ENCODE data around the gene ANKRD11. TPM values are rescaled to one million over a fixed set of nuclear protein-coding genes. Genes with fewer than 3 reads are reported as not detected.

The ANKRD11 gene
- total and polyA plus RNA-seq, 8 donors: 90.7 to 123 (median 98.4) TPM

DNA sequence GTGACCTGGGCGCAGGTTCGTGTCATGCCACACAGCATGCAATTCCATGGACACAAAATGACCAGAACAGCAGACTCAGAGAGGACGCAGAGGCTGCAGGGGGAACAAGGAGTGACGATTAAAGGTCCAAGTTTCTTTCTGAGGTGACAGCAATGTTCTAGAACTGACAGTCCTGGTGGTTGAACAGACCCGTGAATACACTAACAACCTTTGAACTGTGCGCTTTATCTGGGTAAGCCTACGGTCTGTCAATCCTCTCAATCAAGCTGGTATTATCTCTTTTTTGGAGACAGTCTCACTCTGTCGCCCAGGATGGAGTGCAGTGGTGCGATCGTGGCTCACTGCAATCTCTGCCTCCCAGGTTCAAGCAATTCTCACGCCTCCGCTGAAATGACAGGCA lies 138.7 kb downstream of the ANKRD11 start:
- H3K4me1 ChIP-seq: peaks cover 4 to 64% of the 10 kb centered on the region in 2 donors
- ATAC-seq (no peak), DNase-seq (no peak)
- no peaks in the 10 kb centered on the region for H3K27me3 ChIP-seq
- no peaks in the 10 kb centered on the region for H3K9me3 ChIP-seq
- no peak overlapping the region for H3K4me3 ChIP-seq
- H3K36me3 ChIP-seq: peaks cover 0 to 3% of the 10 kb centered on the region in 2 donors
- no peak overlapping the region for H3K27ac ChIP-seq
- intact Hi-C loops (cut with DNase I): no loop called here
- no peak for TF ChIP-seq CTCF (IDR thresholded peaks at IDR 0.05)

DNA sequence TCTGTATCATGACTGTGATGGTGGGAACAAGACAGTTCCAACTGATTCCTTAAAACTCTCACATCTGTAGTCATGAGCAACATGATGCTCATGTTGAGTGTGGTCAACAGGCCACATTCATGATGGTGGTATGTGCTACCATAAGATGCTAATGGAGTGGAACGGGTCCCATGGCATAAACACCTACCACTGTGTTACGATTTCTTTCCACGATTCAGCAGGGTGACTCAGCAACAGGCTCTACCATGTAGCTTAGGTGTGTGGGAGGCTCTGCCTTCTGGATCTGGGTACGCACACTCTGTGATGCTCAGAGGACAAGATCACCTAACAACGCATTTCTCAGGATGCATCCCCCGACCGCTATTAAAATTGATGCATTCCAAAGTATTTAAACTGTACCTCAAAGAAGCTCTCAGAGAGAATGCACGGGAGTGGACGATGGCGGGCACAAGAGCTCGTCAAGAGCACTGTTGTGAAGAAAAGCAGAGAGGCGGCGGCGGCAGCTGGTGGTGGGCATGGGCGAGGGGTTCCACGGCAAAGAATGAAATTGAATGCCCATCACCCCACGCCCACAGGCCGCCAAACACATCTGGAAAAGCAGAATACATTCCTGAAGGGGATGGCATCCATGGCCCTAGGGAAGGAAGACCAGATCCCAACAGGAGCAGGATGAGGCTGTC lies 139.5 kb downstream of the ANKRD11 start:
- Histone ChIP-seq H3K4me1 (peaks cover 4 to 64% of the 10 kb centered on the region in 2 donors), H3K27me3 (no peaks in the 10 kb centered on the region), H3K27ac (no peak overlapping the region), H3K36me3 (peaks cover 0 to 3% of the 10 kb centered on the region in 2 donors), H3K9me3 (no peaks in the 10 kb centered on the region), H3K4me3 (no peak overlapping the region)
- TF ChIP-seq CTCF (IDR thresholded peaks at IDR 0.05): no peak
- ATAC-seq: no peak
- intact Hi-C loops (cut with DNase I): no loop called here
- DNase-seq: no peak

- peaks cover 8 to 65% of the 10 kb centered on the region in 2 donors for H3K4me1 ChIP-seq
- no peaks in the 10 kb centered on the region for H3K27me3 ChIP-seq
- ATAC-seq (no peak), DNase-seq (no peak)
- H3K36me3 ChIP-seq: peaks cover 0 to 3% of the 10 kb centered on the region in 2 donors
- TF ChIP-seq CTCF (IDR thresholded peaks at IDR 0.05): no peak
- intact Hi-C loops (cut with DNase I): no loop called here
- H3K9me3 ChIP-seq: no peaks in the 10 kb centered on the region
- H3K4me3 ChIP-seq: no peak overlapping the region
- no peak overlapping the region for H3K27ac ChIP-seq
Observed at GRCh38 chr16:89349947-89350633, 140.3 kb downstream of the ANKRD11 start.

- intact Hi-C loops (cut with DNase I): no loop called here
- ATAC-seq: no peak
Observed at GRCh38 chr16:89347807-89348206, 142.6 kb downstream of the ANKRD11 start.

More at GRCh38 chr16:89347807-89348206, 142.6 kb downstream of the ANKRD11 start:
- peaks cover 11 to 57% of the 10 kb centered on the region in 2 donors for H3K4me1 ChIP-seq
- H3K27me3 ChIP-seq: no peaks in the 10 kb centered on the region
- H3K4me3 ChIP-seq: no peak overlapping the region
- TF ChIP-seq CTCF (IDR thresholded peaks at IDR 0.05): no peak
- peaks cover 0 to 3% of the 10 kb centered on the region in 2 donors for H3K36me3 ChIP-seq
- no peaks in the 10 kb centered on the region for H3K9me3 ChIP-seq
- peak in 1 of 4 donors; percentile 1 for DNase-seq
- no peak overlapping the region for H3K27ac ChIP-seq

Measured in left lung (tissue), 10 donors.